Measurements from ENCODE around the gene DHRS4. TPM values are rescaled to one million over a fixed set of nuclear protein-coding genes. Genes with fewer than 3 reads are reported as not detected.

The DHRS4 gene
- total RNA-seq, 4 donors from 2014 or later, result 24.0 to 35.8 (median 30.5) TPM

- Histone ChIP-seq H3K4me3 (no peak overlapping the region), H3K36me3 (no peaks in the 10 kb centered on the region), H3K4me1 (peaks cover 9% of the 10 kb centered on the region), H3K9me3 (no peaks in the 10 kb centered on the region), H3K27ac (no peak overlapping the region), H3K27me3 (no peaks in the 10 kb centered on the region)
- DNase-seq (ENCODE audit: low spot score in 2 of 2), result peak; percentile 86 to 87
- 0% methylated on average over 3 of the region's 3 CpGs for WGBS
- TF ChIP-seq, protein P1, sequence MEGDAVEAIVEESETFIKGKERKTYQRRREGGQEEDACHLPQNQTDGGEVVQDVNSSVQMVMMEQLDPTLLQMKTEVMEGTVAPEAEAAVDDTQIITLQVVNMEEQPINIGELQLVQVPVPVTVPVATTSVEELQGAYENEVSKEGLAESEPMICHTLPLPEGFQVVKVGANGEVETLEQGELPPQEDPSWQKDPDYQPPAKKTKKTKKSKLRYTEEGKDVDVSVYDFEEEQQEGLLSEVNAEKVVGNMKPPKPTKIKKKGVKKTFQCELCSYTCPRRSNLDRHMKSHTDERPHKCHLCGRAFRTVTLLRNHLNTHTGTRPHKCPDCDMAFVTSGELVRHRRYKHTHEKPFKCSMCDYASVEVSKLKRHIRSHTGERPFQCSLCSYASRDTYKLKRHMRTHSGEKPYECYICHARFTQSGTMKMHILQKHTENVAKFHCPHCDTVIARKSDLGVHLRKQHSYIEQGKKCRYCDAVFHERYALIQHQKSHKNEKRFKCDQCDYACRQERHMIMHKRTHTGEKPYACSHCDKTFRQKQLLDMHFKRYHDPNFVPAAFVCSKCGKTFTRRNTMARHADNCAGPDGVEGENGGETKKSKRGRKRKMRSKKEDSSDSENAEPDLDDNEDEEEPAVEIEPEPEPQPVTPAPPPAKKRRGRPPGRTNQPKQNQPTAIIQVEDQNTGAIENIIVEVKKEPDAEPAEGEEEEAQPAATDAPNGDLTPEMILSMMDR (IDR thresholded peaks at IDR 0.05), result peak; percentile 60 to 91
- TF ChIP-seq POLR2AphosphoS5 (IDR thresholded peaks at IDR 0.05), result no peak
Measured at GRCh38 chr14:23929822-23930294, 23.7 kb upstream of the DHRS4 start.

DNA sequence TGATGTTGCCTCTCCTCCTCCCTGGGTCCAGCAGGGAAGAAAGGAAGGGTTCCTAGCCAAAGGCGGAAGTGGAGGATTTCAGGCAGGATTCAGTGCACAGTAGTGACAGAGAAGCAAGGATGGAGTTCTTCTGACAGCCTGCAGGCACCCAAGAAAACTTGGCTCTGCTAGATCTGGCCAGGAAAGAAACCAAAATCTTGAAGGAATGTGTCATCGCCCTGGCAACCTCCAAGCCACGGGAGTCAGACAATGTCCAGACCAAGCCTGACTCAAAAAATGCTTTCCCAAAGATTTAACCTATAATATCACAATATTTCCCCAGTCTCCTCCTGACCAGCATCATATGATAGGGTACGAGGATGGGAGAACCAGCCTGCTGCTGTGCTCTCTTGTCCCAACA is 22.8 kb upstream of the DHRS4 start:
- Histone ChIP-seq H3K4me1 (peaks cover 9% of the 10 kb centered on the region), H3K27ac (no peak overlapping the region), H3K9me3 (no peaks in the 10 kb centered on the region), H3K27me3 (no peaks in the 10 kb centered on the region), H3K36me3 (no peaks in the 10 kb centered on the region), H3K4me3 (no peak overlapping the region)
- DNase-seq (ENCODE audit: low spot score in 2 of 2), result no peak
- TF ChIP-seq, protein P1 (IDR thresholded peaks at IDR 0.05), result peak in 1 of 2 donors; percentile 8
- TF ChIP-seq POLR2AphosphoS5 (IDR thresholded peaks at IDR 0.05), result no peak
- WGBS, result 44% methylated on average over 4 of the region's 4 CpGs

GRCh38 chr14:23931721-23932289 is 21.8 kb upstream of the DHRS4 start:
- no peak for TF ChIP-seq POLR2AphosphoS5 (IDR thresholded peaks at IDR 0.05)
- TF ChIP-seq POLR2A (IDR thresholded peaks at IDR 0.05), result no peak
- TF ChIP-seq EP300 (IDR thresholded peaks at IDR 0.05), result no peak
- TF ChIP-seq, protein P1 (IDR thresholded peaks at IDR 0.05), result no peak
- 78% methylated on average over 6 of the region's 6 CpGs for WGBS

GRCh38 chr14:23932639-23933038 is 20.9 kb upstream of the DHRS4 start:
- H3K4me1 ChIP-seq, result peaks cover 9% of the 10 kb centered on the region
- H3K36me3 ChIP-seq, result no peaks in the 10 kb centered on the region
- WGBS, result 83% methylated on average over 3 of the region's 3 CpGs
- TF ChIP-seq POLR2A (IDR thresholded peaks at IDR 0.05) (no peak), EP300 (IDR thresholded peaks at IDR 0.05) (no peak), POLR2AphosphoS5 (IDR thresholded peaks at IDR 0.05) (no peak)
- TF ChIP-seq, protein P1 (IDR thresholded peaks at IDR 0.05), result no peak
- H3K4me3 ChIP-seq, result no peak overlapping the region
- no peak overlapping the region for H3K27ac ChIP-seq
- no peaks in the 10 kb centered on the region for H3K27me3 ChIP-seq
- DNase-seq (ENCODE audit: low spot score in 2 of 2), result no peak
- H3K9me3 ChIP-seq, result no peaks in the 10 kb centered on the region

More at GRCh38 chr14:23931721-23932289, 21.8 kb upstream of the DHRS4 start:
- no peak overlapping the region for H3K4me3 ChIP-seq
- no peak for DNase-seq (ENCODE audit: low spot score in 2 of 2)
- H3K4me1 ChIP-seq, result peaks cover 9% of the 10 kb centered on the region
- no peaks in the 10 kb centered on the region for H3K9me3 ChIP-seq
- no peak overlapping the region for H3K27ac ChIP-seq
- H3K36me3 ChIP-seq, result no peaks in the 10 kb centered on the region
- H3K27me3 ChIP-seq, result no peaks in the 10 kb centered on the region

DNA sequence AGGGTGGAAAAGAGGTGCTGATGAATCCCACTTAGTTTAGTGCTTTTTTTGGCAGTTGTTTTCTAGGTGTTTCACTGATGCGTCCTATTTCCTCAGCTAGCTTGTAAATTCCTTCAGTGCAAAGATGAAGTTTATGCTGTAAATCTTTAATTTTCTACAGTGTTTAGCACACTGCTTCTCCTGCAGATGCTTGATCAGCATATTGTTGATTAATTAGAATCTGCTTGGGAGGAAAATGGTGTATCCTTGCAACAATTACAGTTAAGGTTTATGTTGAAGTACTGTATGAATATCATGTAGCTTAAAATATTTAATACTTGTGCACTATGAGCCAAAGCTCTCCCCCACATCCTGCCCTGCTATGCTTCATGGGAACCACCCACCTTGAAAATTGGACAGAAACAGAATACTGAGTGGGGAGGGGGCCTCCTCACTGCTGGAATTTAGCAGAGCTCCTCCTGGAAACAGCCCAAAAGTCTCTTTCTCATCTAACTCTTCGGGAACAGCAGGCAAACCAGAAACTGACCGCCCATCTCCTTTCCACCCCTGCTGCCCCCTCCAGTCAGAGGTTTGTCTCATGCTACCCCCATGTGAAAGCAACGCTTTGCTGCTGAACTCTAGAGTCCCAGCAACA is 20.3 kb upstream of the DHRS4 start:
- Histone ChIP-seq H3K4me3 (no peak overlapping the region), H3K27me3 (no peaks in the 10 kb centered on the region), H3K9me3 (no peaks in the 10 kb centered on the region), H3K27ac (no peak overlapping the region), H3K36me3 (no peaks in the 10 kb centered on the region), H3K4me1 (peaks cover 9% of the 10 kb centered on the region)
- TF ChIP-seq EP300 (IDR thresholded peaks at IDR 0.05) (no peak), POLR2AphosphoS5 (IDR thresholded peaks at IDR 0.05) (no peak), POLR2A (IDR thresholded peaks at IDR 0.05) (no peak)
- TF ChIP-seq, protein P1 (IDR thresholded peaks at IDR 0.05), result no peak
- WGBS, result 76% methylated on average over 4 of the region's 4 CpGs
- DNase-seq (ENCODE audit: low spot score in 2 of 2), result no peak

Measured in suprapubic skin (tissue), 4 donors.